ENCODE measurements around the gene KRTAP5-6. TPM values are rescaled to one million over a fixed set of nuclear protein-coding genes. Genes with fewer than 3 reads are reported as not detected.

The KRTAP5-6 gene
- total RNA-seq, 4 donors from 2014 or later = not detected

DNA sequence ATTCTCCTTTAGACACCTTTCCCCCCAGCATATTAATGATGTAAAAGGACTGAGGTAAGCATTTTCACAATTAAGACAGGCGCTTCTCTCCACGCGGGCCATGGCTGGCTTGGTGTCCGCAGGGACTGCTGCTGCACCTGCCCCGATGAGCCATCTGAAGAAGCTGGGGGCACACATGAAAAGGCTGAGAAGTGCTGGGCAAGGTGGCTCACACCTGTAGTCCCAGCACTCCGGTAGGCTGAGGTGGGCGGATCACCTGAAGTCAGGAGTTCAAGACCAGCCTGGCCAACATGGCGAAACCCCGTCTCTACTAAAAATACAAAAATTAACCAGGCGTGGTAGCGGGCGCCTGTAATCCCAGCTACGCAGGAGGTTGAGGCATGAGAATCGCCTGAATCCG lies 21.3 kb downstream of the KRTAP5-6 start:
- peak overlapping the region in 3 of 4 donors; percentile 39 to 68 (median 55) for H3K27ac ChIP-seq
- no peak for DNase-seq
- H3K9me3 ChIP-seq = no peaks in the 10 kb centered on the region
- H3K27me3 ChIP-seq = no peaks in the 10 kb centered on the region
- no peaks in the 10 kb centered on the region for H3K36me3 ChIP-seq
- no peak for ATAC-seq
- peaks cover 7 to 9% of the 10 kb centered on the region in 2 donors for H3K4me1 ChIP-seq
- TF ChIP-seq POLR2A (IDR thresholded peaks at IDR 0.05) = no peak
- TF ChIP-seq, protein P1, sequence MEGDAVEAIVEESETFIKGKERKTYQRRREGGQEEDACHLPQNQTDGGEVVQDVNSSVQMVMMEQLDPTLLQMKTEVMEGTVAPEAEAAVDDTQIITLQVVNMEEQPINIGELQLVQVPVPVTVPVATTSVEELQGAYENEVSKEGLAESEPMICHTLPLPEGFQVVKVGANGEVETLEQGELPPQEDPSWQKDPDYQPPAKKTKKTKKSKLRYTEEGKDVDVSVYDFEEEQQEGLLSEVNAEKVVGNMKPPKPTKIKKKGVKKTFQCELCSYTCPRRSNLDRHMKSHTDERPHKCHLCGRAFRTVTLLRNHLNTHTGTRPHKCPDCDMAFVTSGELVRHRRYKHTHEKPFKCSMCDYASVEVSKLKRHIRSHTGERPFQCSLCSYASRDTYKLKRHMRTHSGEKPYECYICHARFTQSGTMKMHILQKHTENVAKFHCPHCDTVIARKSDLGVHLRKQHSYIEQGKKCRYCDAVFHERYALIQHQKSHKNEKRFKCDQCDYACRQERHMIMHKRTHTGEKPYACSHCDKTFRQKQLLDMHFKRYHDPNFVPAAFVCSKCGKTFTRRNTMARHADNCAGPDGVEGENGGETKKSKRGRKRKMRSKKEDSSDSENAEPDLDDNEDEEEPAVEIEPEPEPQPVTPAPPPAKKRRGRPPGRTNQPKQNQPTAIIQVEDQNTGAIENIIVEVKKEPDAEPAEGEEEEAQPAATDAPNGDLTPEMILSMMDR (IDR thresholded peaks at IDR 0.05 in 4 of 5, conservative IDR thresholded peaks at IDR 0.05 in 1 of 5) = no peak
- no peak overlapping the region for H3K4me3 ChIP-seq
- in situ Hi-C loops (cut with MboI; ENCODE audit: low sequenced_read_pairs in 4 of 4) = no loop called here
- intact Hi-C loops (cut with DNase I; ENCODE audit: low total_unique reads) = loop anchor here (2.0 kb wide), 1 partner anchor 24 kb away; no protein-coding TSS in a partner anchor

GRCh38 chr11:1719781-1720180 lies 22.8 kb downstream of the KRTAP5-6 start:
- no peak for DNase-seq
- H3K4me3 ChIP-seq = no peak overlapping the region
- H3K36me3 ChIP-seq = no peaks in the 10 kb centered on the region
- TF ChIP-seq, protein P1 (IDR thresholded peaks at IDR 0.05 in 4 of 5, conservative IDR thresholded peaks at IDR 0.05 in 1 of 5) = no peak
- TF ChIP-seq POLR2A (IDR thresholded peaks at IDR 0.05) = no peak
- no peak overlapping the region for H3K27ac ChIP-seq
- intact Hi-C loops (cut with DNase I; ENCODE audit: low total_unique reads) (loop anchor here (2.0 kb wide), 1 partner anchor 23 kb away; no protein-coding TSS in a partner anchor), in situ Hi-C loops (cut with MboI; ENCODE audit: low sequenced_read_pairs in 4 of 4) (no loop called here)
- H3K4me1 ChIP-seq = peaks cover 7 to 9% of the 10 kb centered on the region in 2 donors
- no peaks in the 10 kb centered on the region for H3K27me3 ChIP-seq
- no peaks in the 10 kb centered on the region for H3K9me3 ChIP-seq
- no peak for ATAC-seq

DNA sequence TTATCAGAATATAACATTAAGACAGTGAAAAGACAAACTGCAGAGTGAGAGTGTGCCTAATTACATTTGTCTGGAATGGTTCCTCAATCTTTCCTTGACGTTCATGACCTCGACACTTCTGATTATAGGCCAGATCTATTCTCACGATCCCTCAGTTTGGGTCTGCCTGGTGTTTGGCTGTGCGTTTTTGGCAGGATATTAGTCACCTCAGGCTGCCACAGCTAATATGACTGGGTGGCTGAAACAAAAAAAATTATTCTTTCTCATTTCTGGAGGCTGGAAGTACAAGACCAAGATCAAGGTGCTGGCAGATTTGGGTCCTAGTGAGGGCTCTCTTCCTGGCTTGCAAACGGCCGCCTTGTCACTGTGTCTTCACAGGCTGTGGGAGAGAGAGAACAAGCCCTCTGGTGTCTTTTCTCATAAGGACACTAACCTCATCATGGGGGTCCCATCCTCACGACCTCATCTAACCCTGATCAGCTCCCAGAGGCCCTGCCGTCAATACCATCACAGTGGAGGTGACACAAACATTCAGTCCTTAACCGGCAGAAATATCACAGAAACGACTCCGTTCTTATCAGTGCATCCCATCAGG lies 30.2 kb downstream of the KRTAP5-6 start:
- TF ChIP-seq POLR2A (IDR thresholded peaks at IDR 0.05) = no peak
- TF ChIP-seq, protein P1 (IDR thresholded peaks at IDR 0.05 in 4 of 5, conservative IDR thresholded peaks at IDR 0.05 in 1 of 5) = no peak
- DNase-seq (no peak), ATAC-seq (no peak)
- Histone ChIP-seq H3K4me3 (no peak overlapping the region), H3K36me3 (no peaks in the 10 kb centered on the region), H3K4me1 (no peaks in the 10 kb centered on the region), H3K27ac (no peak overlapping the region), H3K27me3 (peaks cover 28 to 43% (median 43%) of the 10 kb centered on the region in 3 donors), H3K9me3 (no peaks in the 10 kb centered on the region)
- intact Hi-C loops (cut with DNase I; ENCODE audit: low total_unique reads) (no loop called here), in situ Hi-C loops (cut with MboI; ENCODE audit: low sequenced_read_pairs in 4 of 4) (no loop called here)

DNA sequence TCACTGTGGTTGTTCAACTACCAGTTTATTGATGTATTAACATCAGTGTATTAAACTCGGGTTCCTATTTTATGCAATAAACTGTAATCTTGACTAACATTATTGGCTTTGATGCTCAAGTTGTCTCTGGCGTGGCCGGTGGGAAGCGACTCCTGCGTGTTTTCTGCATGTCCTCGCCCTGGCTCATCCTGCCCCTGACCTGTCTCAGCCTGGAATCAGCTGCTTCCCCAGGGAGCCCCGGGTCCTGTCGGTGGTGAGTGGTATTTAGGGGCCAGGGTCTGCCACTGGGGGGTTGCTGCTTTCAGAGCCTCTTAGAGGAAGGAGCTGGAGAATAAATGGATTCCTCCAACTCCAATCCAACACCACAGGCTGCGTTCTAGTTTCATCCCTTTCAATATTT lies 30.9 kb downstream of the KRTAP5-6 start:
- in situ Hi-C loops (cut with MboI; ENCODE audit: low sequenced_read_pairs in 4 of 4) = no loop called here
- DNase-seq = no peak
- Histone ChIP-seq H3K4me3 (no peak overlapping the region), H3K27ac (no peak overlapping the region), H3K27me3 (peaks cover 32 to 50% (median 46%) of the 10 kb centered on the region in 3 donors), H3K36me3 (no peaks in the 10 kb centered on the region), H3K4me1 (no peaks in the 10 kb centered on the region), H3K9me3 (no peaks in the 10 kb centered on the region)
- TF ChIP-seq POLR2A (IDR thresholded peaks at IDR 0.05) = no peak
- TF ChIP-seq, protein P1 (IDR thresholded peaks at IDR 0.05 in 4 of 5, conservative IDR thresholded peaks at IDR 0.05 in 1 of 5) = no peak
- ATAC-seq = no peak
- intact Hi-C loops (cut with DNase I; ENCODE audit: low total_unique reads) = no loop called here

DNA sequence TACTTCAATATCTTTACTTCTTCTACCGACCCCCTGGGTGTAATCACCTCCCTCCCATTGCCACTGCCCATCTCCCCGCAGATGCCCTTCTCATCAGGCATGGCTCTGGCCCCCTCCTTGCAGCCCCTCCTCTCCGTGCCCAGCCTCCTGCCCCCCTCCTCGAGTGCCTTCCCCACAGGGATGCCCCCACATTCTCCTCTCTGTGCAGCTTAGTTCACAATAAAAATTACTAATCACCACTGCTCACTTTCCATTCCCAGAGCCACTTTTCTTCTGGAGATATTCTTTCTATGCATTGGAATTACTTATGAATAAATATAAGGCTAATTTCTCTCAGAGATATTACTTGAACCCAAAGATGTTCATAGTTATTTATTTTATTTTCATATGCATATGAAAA lies 31.3 kb downstream of the KRTAP5-6 start:
- H3K4me1 ChIP-seq = no peaks in the 10 kb centered on the region
- ATAC-seq = no peak
- DNase-seq = no peak
- intact Hi-C loops (cut with DNase I; ENCODE audit: low total_unique reads) = no loop called here
- H3K4me3 ChIP-seq = no peak overlapping the region
- TF ChIP-seq, protein P1 (IDR thresholded peaks at IDR 0.05 in 4 of 5, conservative IDR thresholded peaks at IDR 0.05 in 1 of 5) = no peak
- TF ChIP-seq POLR2A (IDR thresholded peaks at IDR 0.05) = no peak
- H3K36me3 ChIP-seq = no peaks in the 10 kb centered on the region
- in situ Hi-C loops (cut with MboI; ENCODE audit: low sequenced_read_pairs in 4 of 4) = no loop called here
- H3K27me3 ChIP-seq = peaks cover 34 to 53% (median 47%) of the 10 kb centered on the region in 3 donors
- H3K9me3 ChIP-seq = no peaks in the 10 kb centered on the region
- no peak overlapping the region for H3K27ac ChIP-seq

Data from gastrocnemius medialis (tissue), 4 donors.